HepG2 (cell line): ENCODE measurements around the gene LRRN4CL.

Source experiments
- ERF ChIP-seq: IDR thresholded peaks from 2 replicates; pipeline ENCODE4 v1.6.1; 2018; ENCODE audit warnings: missing biosample characterization, missing genetic modification reagents
- ZNF552 ChIP-seq: sonication (generic); formaldehyde crosslinking; IDR thresholded peaks from 2 replicates; pipeline ENCODE4 v1.9.0; 2022; ENCODE audit warnings: missing genetic modification reagents, mild to moderate bottlenecking, borderline replicate concordance
- TF ChIP-seq, protein P1 (sequence below): sonication (generic); formaldehyde crosslinking; IDR thresholded peaks from 2 replicates; pipeline ENCODE4 v1.4.0; 2020; ENCODE audit warnings: mild to moderate bottlenecking, missing genetic modification reagents
- TF ChIP-seq, protein P2 (sequence below): sonication (generic); formaldehyde crosslinking; IDR thresholded peaks from 2 replicates; pipeline ENCODE4 v1.5.0; 2020; ENCODE audit warnings: mild to moderate bottlenecking, missing genetic modification reagents, moderate library complexity

DNA sequence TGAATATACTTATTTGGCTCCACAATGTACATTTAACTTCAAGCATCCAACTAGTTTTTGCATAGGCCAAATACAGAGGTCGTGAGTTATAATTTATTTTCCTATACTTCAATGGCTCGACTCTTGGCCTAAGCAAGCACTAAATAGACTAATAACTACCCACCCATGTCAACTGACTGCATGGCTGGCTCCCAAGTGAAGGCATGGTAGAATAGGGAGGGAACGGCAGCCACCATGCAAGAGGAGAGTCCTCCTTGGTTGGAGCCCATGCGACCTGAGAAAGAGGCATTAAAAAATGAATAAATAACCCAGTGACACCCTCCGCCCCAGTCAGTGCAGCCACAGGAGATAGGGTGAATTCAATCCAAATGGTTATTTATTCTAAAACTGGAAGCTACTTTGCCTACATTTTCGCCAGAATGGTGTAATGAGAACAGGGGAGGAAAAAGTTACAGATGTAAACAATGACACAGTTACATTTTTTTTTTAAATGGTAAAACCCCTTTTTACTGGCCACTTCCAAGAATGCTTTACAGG lies 23.0 kb upstream of the LRRN4CL start:
- TF ChIP-seq, protein P1, sequence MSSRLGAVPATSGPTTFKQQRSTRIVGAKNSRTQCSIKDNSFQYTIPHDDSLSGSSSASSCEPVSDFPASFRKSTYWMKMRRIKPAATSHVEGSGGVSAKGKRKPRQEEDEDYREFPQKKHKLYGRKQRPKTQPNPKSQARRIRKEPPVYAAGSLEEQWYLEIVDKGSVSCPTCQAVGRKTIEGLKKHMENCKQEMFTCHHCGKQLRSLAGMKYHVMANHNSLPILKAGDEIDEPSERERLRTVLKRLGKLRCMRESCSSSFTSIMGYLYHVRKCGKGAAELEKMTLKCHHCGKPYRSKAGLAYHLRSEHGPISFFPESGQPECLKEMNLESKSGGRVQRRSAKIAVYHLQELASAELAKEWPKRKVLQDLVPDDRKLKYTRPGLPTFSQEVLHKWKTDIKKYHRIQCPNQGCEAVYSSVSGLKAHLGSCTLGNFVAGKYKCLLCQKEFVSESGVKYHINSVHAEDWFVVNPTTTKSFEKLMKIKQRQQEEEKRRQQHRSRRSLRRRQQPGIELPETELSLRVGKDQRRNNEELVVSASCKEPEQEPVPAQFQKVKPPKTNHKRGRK (CRISPR knock-in tag), result no peak
- TF ChIP-seq ERF (no peak), ZNF552 (CRISPR knock-in tag) (no peak)
- TF ChIP-seq, protein P2, sequence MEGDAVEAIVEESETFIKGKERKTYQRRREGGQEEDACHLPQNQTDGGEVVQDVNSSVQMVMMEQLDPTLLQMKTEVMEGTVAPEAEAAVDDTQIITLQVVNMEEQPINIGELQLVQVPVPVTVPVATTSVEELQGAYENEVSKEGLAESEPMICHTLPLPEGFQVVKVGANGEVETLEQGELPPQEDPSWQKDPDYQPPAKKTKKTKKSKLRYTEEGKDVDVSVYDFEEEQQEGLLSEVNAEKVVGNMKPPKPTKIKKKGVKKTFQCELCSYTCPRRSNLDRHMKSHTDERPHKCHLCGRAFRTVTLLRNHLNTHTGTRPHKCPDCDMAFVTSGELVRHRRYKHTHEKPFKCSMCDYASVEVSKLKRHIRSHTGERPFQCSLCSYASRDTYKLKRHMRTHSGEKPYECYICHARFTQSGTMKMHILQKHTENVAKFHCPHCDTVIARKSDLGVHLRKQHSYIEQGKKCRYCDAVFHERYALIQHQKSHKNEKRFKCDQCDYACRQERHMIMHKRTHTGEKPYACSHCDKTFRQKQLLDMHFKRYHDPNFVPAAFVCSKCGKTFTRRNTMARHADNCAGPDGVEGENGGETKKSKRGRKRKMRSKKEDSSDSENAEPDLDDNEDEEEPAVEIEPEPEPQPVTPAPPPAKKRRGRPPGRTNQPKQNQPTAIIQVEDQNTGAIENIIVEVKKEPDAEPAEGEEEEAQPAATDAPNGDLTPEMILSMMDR (CRISPR knock-in tag), result no peak
